SK-N-SH (cell line): Measurements from ENCODE around the gene CHD8. TPM values are rescaled to one million over a fixed set of nuclear protein-coding genes. Genes with fewer than 3 reads are reported as not detected.

ENCODE experiments used
- CTCF ChIA-PET: fragments of 300-600, 350-600 bp; formaldehyde crosslinking; extraction: SDS; loops from one replicate; lab custom pipeline; 2021; lab: Yijun Ruan, JAX
- POLR2A ChIA-PET: fragments of 350-600 bp; sonication (Branson Sonifier 250); formaldehyde crosslinking; extraction: SDS; loops from one replicate; lab custom pipeline; 2020; ENCODE audit warnings: antibody characterized with exemption, inconsistent platforms; lab: Yijun Ruan, JAX
- DNase-seq: peaks from one replicate; pipeline ENCODE4 v3.0.0; 2012
- H2AFZ ChIP-seq: fragments of 200-600 bp; sonication (generic); 2 replicates; pipeline ENCODE4 v1.8.1; 2016; ENCODE audit warnings: antibody characterized with exemption, mild to moderate bottlenecking, low read depth
- H3F3A ChIP-seq: fragments of 200-600 bp; sonication (generic); replicated peaks from 2 replicates; pipeline ENCODE3; 2016; ENCODE audit warnings: antibody characterized with exemption, mild to moderate bottlenecking; ENCODE audit not compliant: insufficient read depth
- H3K27ac ChIP-seq, 2 experiments: fragments of 200-500 bp in 1 of 2; fragments of 200-600 bp in 1 of 2; sonication (Bioruptor generic) in 1 of 2; sonication (generic), shearing (Covaris generic) in 1 of 2; 2 replicates each; pipeline versions ENCODE4 v1.5.1 to v1.6.1; 2014 to 2016; ENCODE audit warnings: low read depth in 2 of 2, inconsistent platforms in 1 of 2, low read length in 1 of 2, mild to moderate bottlenecking in 1 of 2, mixed read lengths in 1 of 2
- H3K27me3 ChIP-seq: fragments of 200-600 bp; sonication (generic), shearing (Covaris generic); 2 replicates; pipeline ENCODE4 v1.6.1; 2016; ENCODE audit warnings: mixed run types; ENCODE audit not compliant: insufficient read depth
- H3K36me3 ChIP-seq, 2 experiments: fragments of 200-500 bp in 1 of 2; fragments of 200-600 bp in 1 of 2; sonication (Bioruptor generic) in 1 of 2; sonication (generic) in 1 of 2; replicated peaks in 1 of 2; 2 replicates each; pipeline versions ENCODE3 to v1.5.1; 2014 to 2016; ENCODE audit warnings: low read length in 1 of 2, mild to moderate bottlenecking in 1 of 2; ENCODE audit not compliant: insufficient read depth in 2 of 2, control insufficient read depth in 1 of 2
- H3K4me1 ChIP-seq, 2 experiments: fragments of 200-500 bp in 1 of 2; fragments of 200-600 bp in 1 of 2; sonication (Bioruptor generic) in 1 of 2; sonication (generic), shearing (Covaris generic) in 1 of 2; 2 replicates each; pipeline versions ENCODE4 v1.5.1 to v1.6.1; 2014 to 2016; ENCODE audit warnings: low read depth in 1 of 2, low read length in 1 of 2, mixed run types in 1 of 2; ENCODE audit not compliant: insufficient read depth in 2 of 2, control insufficient read depth in 1 of 2
- H3K4me2 ChIP-seq: fragments of 200-600 bp; sonication (generic), shearing (Covaris generic); 2 replicates; pipeline ENCODE4 v1.6.1; 2017; ENCODE audit warnings: mixed run types
- H3K4me3 ChIP-seq, 2 experiments: fragments of 200-500 bp in 1 of 2; fragments of 200-600 bp in 1 of 2; sonication (Bioruptor generic) in 1 of 2; sonication (generic), shearing (Covaris generic) in 1 of 2; 2 replicates each; pipeline versions ENCODE4 v1.5.1 to v1.8.1; 2014 to 2016; ENCODE audit warnings: low read depth in 2 of 2, inconsistent platforms in 1 of 2, low read length in 1 of 2, mild to moderate bottlenecking in 1 of 2, mixed read lengths in 1 of 2, moderate library complexity in 1 of 2
- H3K79me2 ChIP-seq: fragments of 200-600 bp; sonication (generic); 2 replicates; pipeline ENCODE4 v1.8.1; 2017; ENCODE audit warnings: mild to moderate bottlenecking; ENCODE audit not compliant: insufficient read depth
- H3K9ac ChIP-seq: fragments of 200-600 bp; sonication (generic); 2 replicates; pipeline ENCODE4 v1.6.1; 2017; ENCODE audit warnings: mixed run types
- H3K9me2 ChIP-seq: fragments of 200-600 bp; sonication (generic); 2 replicates; pipeline ENCODE4 v1.6.1; 2017; ENCODE audit warnings: mixed run types
- H3K9me3 ChIP-seq: fragments of 200-600 bp; sonication (generic); 2 replicates; pipeline ENCODE4 v1.6.1; 2017; ENCODE audit warnings: mixed run types, mild to moderate bottlenecking, moderate library complexity
- H4K20me1 ChIP-seq: fragments of 200-600 bp; sonication (generic); 2 replicates; pipeline ENCODE4 v1.6.1; 2017; ENCODE audit warnings: mild to moderate bottlenecking, mixed run types; ENCODE audit not compliant: insufficient read depth
- CHD2 ChIP-seq: fragments of 150-350 bp; IDR thresholded peaks from 2 replicates; pipeline ENCODE4 v1.6.1; 2018; ENCODE audit warnings: low read length; ENCODE audit not compliant: partially characterized antibody
- EP300 ChIP-seq, 2 experiments: IDR thresholded peaks; 2 replicates each; pipeline versions ENCODE4 v1.4.0 to v1.6.1; 2012; ENCODE audit warnings: borderline replicate concordance in 1 of 2, low read depth in 1 of 2, low read length in 1 of 2
- FOXJ3 ChIP-seq: sonication (generic); formaldehyde crosslinking; IDR thresholded peaks from 2 replicates; pipeline ENCODE4 v1.5.1; 2020; ENCODE audit warnings: mild to moderate bottlenecking, missing genetic modification reagents
- GATA2 ChIP-seq: sonication (generic); formaldehyde crosslinking; IDR thresholded peaks from 2 replicates; pipeline ENCODE4 v1.5.0; 2020; ENCODE audit warnings: mild to moderate bottlenecking, missing genetic modification reagents
- POLR2AphosphoS5 ChIP-seq: IDR thresholded peaks from 2 replicates; pipeline ENCODE4 v1.6.1; 2012; ENCODE audit warnings: low read depth, low read length
- RXRA ChIP-seq: IDR thresholded peaks from 2 replicates; pipeline ENCODE4 v1.4.0; 2012; ENCODE audit warnings: low read depth, mild to moderate bottlenecking, borderline replicate concordance
- WGBS: methylation state at CpG from one replicate; pipeline ENCODE4 v1.1.6; 2017; ENCODE audit warnings: low lambda C conversion rate; 5-methylcytosine and 5-hydroxymethylcytosine counted together
- polyA plus RNA-seq, 3 experiments: library from polyadenylated mRNA; depleted of rRNA; stranded (reverse); fragments of >200 nt; gene quantifications; 2 replicates each; pipeline ENCODE4 v1.2.3, GENCODE V29; 2012
- small RNA-seq, 7 experiments: library from RNA; depleted of rRNA; stranded (forward); fragments of <200 nt; gene quantifications; one replicate each; pipeline ENCODE3, GENCODE V24; 2012
- TF ChIP-seq, protein P1 (sequence below): IDR thresholded peaks from 2 replicates; pipeline ENCODE4 v1.4.0; 2012; ENCODE audit warnings: low read depth, borderline replicate concordance

Gene CHD8
- polyA plus RNA-seq, 1 of the 3 experiments (the other 2 are of a cell fraction): 25.3 TPM

DNA sequence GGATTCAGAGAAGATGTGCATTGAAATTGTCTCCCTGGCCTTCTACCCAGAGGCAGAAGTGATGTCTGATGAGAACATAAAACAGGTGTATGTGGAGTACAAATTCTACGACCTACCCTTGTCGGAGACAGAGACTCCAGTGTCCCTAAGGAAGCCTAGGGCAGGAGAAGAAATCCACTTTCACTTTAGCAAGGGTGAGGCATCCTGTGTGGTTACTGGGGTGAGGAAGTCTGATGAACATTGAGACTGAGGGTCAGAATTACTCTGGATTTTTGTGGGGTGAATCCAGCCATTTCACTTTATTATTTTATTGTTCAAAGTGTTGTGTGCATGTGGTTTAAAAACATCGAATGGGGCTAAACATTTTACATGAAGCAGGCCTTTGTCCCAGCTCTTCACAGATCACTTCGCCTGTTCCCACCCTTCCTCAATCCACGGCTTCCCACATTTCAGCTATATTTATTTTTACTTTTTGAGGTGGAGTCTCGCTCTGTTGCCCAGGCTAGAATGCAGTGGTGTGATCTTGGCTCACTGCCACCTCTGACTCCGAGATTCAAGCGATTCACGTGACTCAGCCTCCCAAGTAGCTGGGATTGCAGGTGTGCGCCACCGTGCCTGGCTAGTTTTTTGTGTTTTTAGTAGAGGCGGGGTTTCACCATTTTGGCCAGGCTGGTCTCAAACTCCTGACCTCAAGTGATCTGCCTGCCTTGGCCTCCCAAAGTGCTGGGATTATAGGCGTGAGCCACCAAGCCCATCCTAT, 112.7 kb downstream of the CHD8 start:
- Histone ChIP-seq H4K20me1 (no peaks in the 10 kb centered on the region), H3K9ac (no peak overlapping the region), H3K4me3 (no peak overlapping the region), H3K9me3 (no peaks in the 10 kb centered on the region), H3K4me1 (no peaks in the 10 kb centered on the region), H3K9me2 (no peaks in the 10 kb centered on the region), H3K4me2 (no peak overlapping the region; the same call in 1 of the 2 replicates), H3K36me3 (no peaks in the 10 kb centered on the region), H3F3A (peaks cover 4% of the 10 kb centered on the region), H3K27ac (no peak overlapping the region), H3K79me2 (no peaks in the 10 kb centered on the region), H3K27me3 (no peaks in the 10 kb centered on the region), H2AFZ (no peak overlapping the region)
- 77% methylated on average over 13 of the region's 13 CpGs for WGBS
- no peak for TF ChIP-seq GATA2 (CRISPR knock-in tag)
- TF ChIP-seq RXRA: no peak
- TF ChIP-seq POLR2AphosphoS5: no peak
- TF ChIP-seq, protein P1, sequence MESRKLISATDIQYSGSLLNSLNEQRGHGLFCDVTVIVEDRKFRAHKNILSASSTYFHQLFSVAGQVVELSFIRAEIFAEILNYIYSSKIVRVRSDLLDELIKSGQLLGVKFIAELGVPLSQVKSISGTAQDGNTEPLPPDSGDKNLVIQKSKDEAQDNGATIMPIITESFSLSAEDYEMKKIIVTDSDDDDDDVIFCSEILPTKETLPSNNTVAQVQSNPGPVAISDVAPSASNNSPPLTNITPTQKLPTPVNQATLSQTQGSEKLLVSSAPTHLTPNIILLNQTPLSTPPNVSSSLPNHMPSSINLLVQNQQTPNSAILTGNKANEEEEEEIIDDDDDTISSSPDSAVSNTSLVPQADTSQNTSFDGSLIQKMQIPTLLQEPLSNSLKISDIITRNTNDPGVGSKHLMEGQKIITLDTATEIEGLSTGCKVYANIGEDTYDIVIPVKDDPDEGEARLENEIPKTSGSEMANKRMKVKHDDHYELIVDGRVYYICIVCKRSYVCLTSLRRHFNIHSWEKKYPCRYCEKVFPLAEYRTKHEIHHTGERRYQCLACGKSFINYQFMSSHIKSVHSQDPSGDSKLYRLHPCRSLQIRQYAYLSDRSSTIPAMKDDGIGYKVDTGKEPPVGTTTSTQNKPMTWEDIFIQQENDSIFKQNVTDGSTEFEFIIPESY: no peak
- no peak for TF ChIP-seq CHD2
- TF ChIP-seq EP300 (IDR thresholded peaks at IDR 0.05; ENCODE audit: borderline replicate concordance in 1 of 2, low read depth in 1 of 2, low read length in 1 of 2): no peak
- TF ChIP-seq FOXJ3 (CRISPR knock-in tag): no peak
- no peak for DNase-seq
- ChIA-PET CTCF (interaction anchor here (1.0 kb wide), 1 partner anchor 11 kb away, joined by 3 read pairs; no protein-coding TSS in a partner anchor), POLR2A (no interaction called here)

Small RNAs within 50 kb of the gene (small RNA-seq; reads per million reads assigned to genes)
- 0 reads per million in 7 experiments for gene RN7SL650P
- gene SNORD8: 11.9 to 146 (median 44.5) reads per million in 7 experiments
- 24.9 to 231 (median 83.2) reads per million in 7 experiments for gene SNORD9

Other genes starting within 250 kb of the CHD8 start
- gene HNRNPC, start 186.7 kb downstream of the CHD8 start, polyA plus RNA-seq (2012; rRNA removed): 341 and 500 TPM in 2 replicates
- not detected in 2 replicates for gene RPGRIP1, start 176.0 kb downstream of the CHD8 start, polyA plus RNA-seq (2012; rRNA removed)
- gene SUPT16H, start 72.1 kb downstream of the CHD8 start, polyA plus RNA-seq (2012; rRNA removed): 53.7 and 65.6 TPM in 2 replicates
- 24.4 and 41.2 TPM in 2 replicates for gene RAB2B, start 20.8 kb upstream of the CHD8 start, polyA plus RNA-seq (2012; rRNA removed)
- 52.3 and 69.3 TPM in 2 replicates for gene TOX4, start 21.1 kb upstream of the CHD8 start, polyA plus RNA-seq (2012; rRNA removed)
- 118 and 198 TPM in 2 replicates for gene METTL3, start 55.2 kb upstream of the CHD8 start, polyA plus RNA-seq (2012; rRNA removed)
- gene SALL2, start 70.2 kb upstream of the CHD8 start, polyA plus RNA-seq (2012; rRNA removed): 7.5 and 9.1 TPM in 2 replicates
- not detected in 2 replicates for gene OR10G3, start 124.0 kb upstream of the CHD8 start, polyA plus RNA-seq (2012; rRNA removed)
- gene OR10G2, start 178.8 kb upstream of the CHD8 start, polyA plus RNA-seq (2012; rRNA removed): not detected in 2 replicates
- not detected in 2 replicates for gene OR4E2, start 197.7 kb upstream of the CHD8 start, polyA plus RNA-seq (2012; rRNA removed)
- not detected in 2 replicates for gene OR4E1, start 217.7 kb upstream of the CHD8 start, polyA plus RNA-seq (2012; rRNA removed)